ENCODE results near the gene KRTAP27-1.

Gene KRTAP27-1

DNA sequence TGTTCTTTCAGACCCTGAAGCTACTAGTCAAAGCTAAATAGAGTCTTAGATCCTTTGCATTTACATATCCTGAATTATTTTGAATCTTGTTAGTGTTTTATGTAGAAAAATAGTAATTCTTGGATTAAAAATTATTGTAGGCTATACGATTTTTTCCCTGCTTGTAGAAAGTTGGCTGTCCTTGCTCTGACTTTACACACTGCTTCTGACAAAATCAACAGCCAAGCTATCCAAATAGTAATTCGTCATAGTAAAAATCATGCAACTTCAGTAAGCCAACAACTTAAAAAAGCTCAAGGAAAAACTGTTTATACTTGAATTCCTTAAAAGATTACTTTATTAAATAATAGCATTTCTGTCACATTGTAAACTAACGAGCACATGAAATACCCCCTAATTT lies 18.4 kb upstream of the KRTAP27-1 start:
- Histone ChIP-seq H3K27me3 (ENCODE audit: insufficient read depth, poor library complexity, severe bottlenecking) (no peaks in the 10 kb centered on the region), H3K27ac (replicated peaks) (no peak overlapping the region), H3K4me3 (replicated peaks; ENCODE audit: insufficient read depth, low read length) (no peak overlapping the region)
- TF ChIP-seq CTCF (IDR thresholded peaks at IDR 0.05; ENCODE audit: insufficient read depth, low read length) (no peak), POLR2AphosphoS5 (IDR thresholded peaks at IDR 0.05; ENCODE audit: low read depth) (no peak), GABPA (IDR thresholded peaks at IDR 0.05; ENCODE audit: low read depth) (no peak), REST (IDR thresholded peaks at IDR 0.05; ENCODE audit: insufficient replicate concordance, low read depth) (no peak), SPI1 (IDR thresholded peaks at IDR 0.05; ENCODE audit: borderline replicate concordance, low read depth) (no peak)
- no peak for DNase-seq (ENCODE audit: low read depth in 1 of 2, low spot score in 1 of 2)

DNA sequence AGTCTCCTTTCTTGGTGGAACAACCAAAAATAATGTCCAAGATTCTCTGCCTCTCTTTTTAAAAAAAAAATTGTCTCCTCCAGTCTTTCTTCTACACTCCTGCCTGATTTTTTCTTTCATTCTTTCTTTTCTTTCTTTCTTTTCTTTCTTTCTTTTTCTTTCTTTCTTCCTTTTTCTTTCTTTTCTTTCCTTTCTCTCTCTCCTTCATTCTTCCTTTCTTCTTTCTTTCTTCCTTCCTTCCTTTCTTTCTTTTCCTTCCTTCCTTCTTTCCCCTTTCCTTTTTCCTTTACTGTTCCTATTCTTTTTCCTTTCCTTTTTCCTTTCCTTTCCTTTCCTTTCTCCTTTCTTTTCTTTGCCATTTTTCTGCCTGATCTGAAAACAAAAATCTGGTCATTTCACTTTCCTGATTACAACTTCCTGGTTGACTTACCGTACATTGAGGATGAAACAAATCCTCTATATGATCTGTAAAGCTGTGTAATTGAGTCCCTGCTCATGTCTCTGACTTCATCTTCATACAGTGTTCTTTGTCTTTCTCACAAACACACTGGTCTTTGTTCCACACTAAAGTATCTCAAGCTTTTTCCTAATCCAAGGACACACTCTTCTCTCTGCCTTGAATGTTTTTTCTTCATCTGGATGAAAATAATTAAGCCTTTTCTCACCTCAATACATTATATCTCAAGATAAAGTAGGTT lies 17.0 kb upstream of the KRTAP27-1 start:
- H3K27me3 ChIP-seq (ENCODE audit: insufficient read depth, poor library complexity, severe bottlenecking) = no peaks in the 10 kb centered on the region
- DNase-seq (ENCODE audit: low read depth in 1 of 2, low spot score in 1 of 2) = no peak
- H3K4me3 ChIP-seq (replicated peaks; ENCODE audit: insufficient read depth, low read length) = no peak overlapping the region
- H3K27ac ChIP-seq (replicated peaks) = no peak overlapping the region
- TF ChIP-seq REST (IDR thresholded peaks at IDR 0.05; ENCODE audit: insufficient replicate concordance, low read depth) (no peak), POLR2AphosphoS5 (IDR thresholded peaks at IDR 0.05; ENCODE audit: low read depth) (no peak), GABPA (IDR thresholded peaks at IDR 0.05; ENCODE audit: low read depth) (no peak)

DNA sequence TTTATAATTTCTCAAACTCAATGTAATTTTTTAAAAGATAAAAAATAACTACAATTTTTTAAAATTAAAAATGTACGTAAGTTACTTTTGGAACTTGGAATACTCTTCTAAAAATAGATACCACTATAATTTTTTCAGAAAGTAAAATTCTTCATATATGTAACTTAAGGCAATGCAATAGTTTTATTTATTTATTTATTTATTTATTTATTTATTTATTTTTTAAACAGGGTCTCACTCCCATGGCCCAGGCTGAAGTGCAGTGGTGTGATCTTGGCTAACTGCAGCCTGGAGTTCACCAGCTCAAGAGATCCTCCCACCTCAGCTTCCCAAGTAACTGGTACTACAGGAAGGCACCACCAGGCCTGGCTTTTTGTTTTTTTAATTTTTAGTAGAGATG lies 14.0 kb upstream of the KRTAP27-1 start:
- Histone ChIP-seq H3K27me3 (ENCODE audit: insufficient read depth, poor library complexity, severe bottlenecking) (no peaks in the 10 kb centered on the region), H3K4me3 (replicated peaks; ENCODE audit: insufficient read depth, low read length) (no peak overlapping the region), H3K27ac (replicated peaks) (no peak overlapping the region)
- no peak for DNase-seq (ENCODE audit: low read depth in 1 of 2, low spot score in 1 of 2)
- TF ChIP-seq POLR2AphosphoS5 (IDR thresholded peaks at IDR 0.05; ENCODE audit: low read depth) (no peak), CTCF (IDR thresholded peaks at IDR 0.05; ENCODE audit: insufficient read depth, low read length) (no peak), GABPA (IDR thresholded peaks at IDR 0.05; ENCODE audit: low read depth) (no peak), SPI1 (IDR thresholded peaks at IDR 0.05; ENCODE audit: borderline replicate concordance, low read depth) (no peak), REST (IDR thresholded peaks at IDR 0.05; ENCODE audit: insufficient replicate concordance, low read depth) (no peak)
